T-helper 22 cell (primary cell): Measurements from ENCODE around the gene DECR2.
A peak's percentile ranks its signal among the peaks of the same experiment; 100 is the strongest.
"Not testable (repeated sequence)": the region's sequence is repeated elsewhere in the genome, so short reads cannot be mapped to it uniquely, and the experiment has no call there.

Experiments
- DNase-seq: peaks from one replicate; pipeline ENCODE4 v3.0.0-alpha.2; 2020; ENCODE audit warnings: low read depth

DECR2 gene

DNA sequence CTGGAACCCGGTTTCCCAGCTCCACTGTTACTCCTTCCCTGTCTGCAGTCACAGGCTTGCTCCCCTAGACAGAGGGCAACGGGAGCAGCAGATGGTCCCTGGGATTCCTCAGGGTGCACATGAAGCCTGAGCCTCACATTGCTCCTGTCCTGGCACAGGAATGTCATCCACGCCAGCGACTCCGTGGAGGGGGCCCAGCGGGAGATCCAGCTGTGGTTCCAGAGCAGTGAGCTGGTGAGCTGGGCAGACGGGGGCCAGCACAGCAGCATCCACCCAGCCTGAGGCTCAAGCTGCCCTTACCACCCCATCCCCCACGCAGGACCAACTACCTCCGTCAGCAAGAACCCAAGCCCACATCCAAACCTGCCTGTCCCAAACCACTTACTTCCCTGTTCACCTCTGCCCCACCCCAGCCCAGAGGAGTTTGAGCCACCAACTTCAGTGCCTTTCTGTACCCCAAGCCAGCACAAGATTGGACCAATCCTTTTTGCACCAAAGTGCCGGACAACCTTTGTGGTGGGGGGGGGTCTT is 1.6 kb upstream of the DECR2 start:
- no peak for DNase-seq

DNA sequence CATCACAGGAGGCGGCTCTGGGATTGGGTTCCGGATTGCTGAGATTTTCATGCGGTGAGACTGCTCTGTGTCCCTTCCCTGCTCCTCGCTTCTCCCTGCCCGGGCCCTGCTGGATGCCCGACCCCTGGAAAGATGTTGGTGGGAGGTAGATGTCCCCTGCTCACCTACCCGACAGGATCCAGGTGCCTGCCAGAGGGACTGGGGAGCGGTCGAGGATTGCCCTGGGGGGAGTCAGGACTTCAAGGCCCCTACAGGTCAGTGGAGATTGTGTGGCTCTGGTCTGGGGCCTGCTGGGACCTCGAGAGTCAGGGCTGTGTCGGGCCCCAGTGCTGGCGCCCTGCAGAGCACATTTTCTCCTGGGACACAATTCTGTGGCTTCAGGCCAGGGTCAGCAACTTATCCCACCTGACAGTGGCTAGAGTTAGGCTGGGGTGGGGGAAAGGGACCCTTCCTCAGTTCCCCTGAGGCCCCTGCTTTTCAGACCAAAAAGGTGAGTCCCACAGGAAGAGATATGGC is 3.3 kb downstream of the DECR2 start:
- no peak for DNase-seq

DNA sequence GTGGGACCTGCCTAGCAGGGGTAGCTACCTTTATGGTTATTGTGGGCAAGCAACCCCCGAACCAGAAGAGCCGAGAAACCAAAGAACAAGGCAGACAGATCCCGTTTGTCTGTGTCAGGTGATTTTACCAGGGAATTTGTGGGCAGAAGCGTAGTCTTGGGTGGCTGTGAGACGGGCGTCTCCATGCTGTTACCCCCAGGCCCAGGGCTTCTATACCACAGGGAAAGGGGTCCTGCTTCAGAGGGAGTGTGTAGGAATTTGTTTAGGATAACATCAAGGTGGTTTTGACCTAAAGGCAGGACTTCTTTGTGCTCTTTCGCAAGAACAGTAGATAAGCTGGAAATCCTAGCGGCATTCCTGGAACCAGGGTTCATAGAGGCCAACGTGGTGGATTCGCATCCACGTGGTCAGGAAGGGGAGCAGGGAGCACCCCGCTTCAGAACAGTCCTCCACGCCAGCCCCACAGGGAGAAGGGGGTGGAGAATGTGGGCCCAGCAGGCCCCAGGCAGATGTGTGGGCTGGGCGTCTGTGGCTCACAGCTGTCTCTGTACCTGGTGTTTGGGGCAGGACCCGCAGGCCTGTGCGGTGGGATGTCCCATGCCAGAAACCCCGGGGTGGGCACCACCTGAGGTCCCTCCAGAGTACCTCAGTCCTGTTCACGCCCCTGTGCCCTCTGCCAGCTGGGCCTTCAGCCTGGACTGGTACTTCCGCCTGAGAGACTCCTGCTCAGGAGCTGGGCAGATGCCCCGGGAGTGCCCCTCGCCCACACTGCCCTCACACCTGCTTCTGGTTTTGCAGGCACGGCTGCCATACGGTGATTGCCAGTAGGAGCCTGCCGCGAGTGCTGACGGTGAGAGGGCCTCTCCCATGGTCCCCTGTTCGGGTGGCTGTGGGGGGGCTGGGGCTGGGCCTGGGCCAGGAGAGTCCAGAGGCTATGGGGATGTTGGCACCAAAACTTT is 4.1 kb downstream of the DECR2 start:
- no peak for DNase-seq

DNA sequence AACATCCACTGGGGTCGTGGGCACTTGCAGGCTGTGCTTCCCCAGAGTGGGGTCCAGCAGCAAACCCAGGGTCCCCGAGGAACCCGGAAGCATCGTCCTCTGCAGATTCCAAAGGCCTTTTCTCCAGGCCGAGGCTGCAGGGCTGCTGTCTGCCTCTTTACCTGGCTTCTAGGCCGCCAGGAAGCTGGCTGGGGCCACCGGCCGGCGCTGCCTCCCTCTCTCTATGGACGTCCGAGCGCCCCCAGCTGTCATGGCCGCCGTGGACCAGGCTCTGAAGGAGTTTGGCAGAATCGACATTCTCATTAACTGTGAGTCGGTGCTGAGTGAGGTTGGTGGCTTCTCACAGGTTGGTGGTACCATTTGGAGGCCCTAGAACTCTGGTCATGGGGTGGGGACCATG is 5.6 kb downstream of the DECR2 start:
- no peak for DNase-seq

DNA sequence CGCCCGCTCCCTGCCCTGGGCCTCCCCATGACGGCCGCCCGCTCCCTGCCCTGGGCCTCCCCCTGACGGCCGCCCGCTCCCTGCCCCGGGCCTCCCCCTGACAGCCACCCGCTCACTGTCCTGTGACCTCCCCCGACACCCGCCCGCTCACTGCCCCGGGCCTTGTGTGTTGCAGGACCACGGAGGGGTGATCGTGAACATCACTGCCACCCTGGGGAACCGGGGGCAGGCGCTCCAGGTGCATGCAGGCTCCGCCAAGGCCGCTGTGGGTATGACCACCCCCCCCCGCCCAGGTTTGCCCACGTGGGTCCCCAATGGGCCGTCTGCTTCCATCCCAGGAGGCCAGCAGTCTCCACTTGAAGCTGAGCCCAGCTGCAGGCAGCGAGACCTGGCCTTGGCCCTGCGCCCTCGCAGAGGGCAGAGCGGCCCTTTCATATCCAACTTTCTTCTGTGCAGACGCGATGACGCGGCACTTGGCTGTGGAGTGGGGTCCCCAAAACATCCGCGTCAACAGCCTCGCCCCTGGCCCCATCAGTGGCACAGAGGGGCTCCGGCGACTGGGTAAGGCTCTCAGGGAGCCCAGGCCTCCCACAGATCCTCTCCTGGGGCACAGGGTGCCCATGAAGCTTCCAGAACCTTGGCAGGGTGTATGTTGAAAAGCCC is 9.0 kb downstream of the DECR2 start:
- DNase-seq: no peak

DNA sequence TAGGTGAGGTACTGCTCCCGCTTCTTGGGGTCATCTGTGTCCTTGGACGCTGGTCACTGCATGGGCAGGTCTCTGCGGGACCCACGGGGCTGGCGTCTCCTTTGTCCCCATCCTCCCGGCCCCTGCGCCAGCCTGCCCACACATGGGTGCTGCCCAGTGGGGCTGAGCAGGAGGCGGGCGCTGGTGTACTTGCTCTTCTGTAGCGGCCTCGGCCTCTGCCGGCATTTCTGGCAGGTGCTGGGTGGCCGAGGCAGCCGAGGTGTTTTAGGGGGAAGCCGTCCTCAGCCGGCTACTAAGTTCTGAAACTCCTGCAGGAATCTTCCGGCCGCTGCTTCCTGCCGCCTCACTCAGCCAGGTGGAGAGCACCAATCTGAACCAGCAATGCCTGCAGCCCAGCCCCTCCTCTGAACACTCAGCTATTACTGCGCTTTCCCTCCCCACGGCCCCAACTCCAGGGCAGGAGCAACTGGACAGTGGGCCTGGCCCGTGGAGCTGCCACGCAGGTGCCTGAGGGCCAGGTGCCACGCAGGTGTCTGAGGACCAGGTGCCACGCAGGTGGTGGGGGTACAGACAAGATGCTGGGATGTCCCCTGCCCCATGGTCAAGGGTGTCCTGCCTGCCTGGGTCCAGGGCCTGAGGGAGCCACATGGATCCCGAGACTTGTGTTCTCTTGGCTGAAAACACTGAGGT is 10.0 kb downstream of the DECR2 start:
- DNase-seq: no peak

DNA sequence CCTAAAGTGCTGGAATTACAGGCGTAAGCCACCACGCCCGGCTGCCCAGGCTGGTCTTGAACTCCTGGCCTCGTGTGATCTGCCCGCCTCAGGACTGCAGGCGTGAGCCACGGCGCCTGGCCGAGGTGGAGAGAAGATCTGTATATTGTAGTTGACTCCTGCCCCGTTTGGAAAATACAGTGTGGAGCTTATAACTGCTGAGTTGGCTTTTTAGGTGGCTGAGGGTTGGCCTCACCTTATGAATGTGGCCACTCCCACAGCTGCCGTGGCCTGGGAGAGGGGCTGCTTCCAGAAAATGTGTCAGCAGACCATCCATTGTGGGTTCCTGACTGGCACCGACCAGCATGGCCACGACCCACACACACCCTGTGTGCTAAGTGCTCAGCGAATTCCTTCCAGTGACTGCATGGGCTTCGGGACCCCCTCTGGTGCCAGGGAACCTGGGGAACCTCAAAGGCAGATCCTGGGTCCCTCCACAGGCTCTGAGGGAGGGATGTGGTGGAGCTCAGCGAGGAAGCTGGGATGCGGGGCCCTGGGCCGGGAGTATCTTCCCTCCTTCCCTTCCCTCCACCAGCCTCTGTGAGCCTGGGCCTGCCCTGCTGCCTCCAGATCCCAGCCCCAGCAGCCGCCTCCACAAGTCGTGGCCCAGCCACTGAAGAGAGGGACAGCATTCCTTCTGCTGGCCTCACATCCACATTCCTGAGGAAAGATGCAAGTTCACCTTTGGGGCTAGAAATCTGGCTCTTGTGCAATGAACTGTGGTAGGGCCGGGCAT is 12.9 kb downstream of the DECR2 start:
- DNase-seq: no peak

DNA sequence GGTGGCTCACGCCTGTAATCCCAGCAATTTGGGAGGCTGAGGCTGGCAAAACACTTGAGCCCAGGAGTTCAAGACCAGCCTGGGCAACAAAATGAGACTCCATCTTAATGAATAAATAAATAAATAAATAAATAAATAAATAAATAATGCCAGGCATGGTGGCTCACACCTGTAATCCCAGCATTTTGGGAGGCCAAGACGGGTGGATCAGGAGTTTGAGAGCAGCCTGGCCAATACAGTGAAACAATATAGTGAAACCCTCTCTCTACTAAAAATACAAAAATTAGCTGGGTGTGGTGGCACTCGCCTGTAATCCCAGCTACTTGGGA is 13.4 kb downstream of the DECR2 start:
- DNase-seq: not testable (repeated sequence)

DNA sequence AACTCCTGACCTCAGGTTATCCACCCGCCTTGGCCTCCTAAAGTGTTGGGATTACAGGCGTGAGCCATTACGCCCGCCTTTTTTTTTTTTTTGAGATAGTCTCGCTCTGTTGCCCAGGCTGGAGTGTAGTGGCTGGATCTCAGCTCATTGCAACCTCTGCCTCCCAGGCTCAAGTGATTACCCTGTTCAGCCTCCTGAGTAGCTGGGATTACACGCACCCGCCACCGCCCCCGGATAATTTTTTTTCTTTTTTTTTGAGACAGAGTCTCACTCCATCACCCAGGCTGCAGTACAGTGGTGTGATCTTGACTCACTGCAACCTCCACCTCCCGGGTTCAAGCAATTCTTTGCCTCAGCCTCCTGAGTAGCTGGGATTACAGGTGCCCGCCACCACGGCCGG is 20.5 kb downstream of the DECR2 start:
- DNase-seq: not testable (repeated sequence)

DNA sequence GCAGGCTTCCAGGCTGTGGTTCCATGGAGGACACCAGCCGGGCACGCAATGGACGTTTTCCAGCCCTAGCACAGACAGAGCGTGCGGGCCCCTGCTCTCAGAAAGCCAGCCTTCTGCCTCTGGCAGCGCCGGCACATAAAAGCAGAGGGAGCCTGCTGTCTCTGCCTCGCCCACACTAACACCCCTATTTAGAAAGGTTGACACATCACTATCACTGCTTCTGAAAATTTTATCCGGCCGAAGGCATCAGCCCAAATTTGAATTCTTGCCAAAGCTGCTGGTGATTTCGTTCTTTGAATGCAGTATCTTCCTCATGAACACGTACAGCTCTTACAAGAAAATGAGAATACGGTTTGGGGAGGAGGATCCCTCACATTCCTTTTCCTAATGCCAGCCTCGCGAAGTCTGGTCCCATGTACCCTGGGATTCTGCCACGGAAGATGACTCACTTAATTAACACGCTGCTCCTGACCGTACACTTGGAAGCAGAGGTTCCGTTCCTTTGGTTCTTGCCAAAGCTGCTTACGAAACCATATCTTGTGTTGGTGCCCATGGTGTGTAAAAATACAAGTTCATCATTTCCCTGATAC is 22.4 kb downstream of the DECR2 start:
- DNase-seq: no peak

DNA sequence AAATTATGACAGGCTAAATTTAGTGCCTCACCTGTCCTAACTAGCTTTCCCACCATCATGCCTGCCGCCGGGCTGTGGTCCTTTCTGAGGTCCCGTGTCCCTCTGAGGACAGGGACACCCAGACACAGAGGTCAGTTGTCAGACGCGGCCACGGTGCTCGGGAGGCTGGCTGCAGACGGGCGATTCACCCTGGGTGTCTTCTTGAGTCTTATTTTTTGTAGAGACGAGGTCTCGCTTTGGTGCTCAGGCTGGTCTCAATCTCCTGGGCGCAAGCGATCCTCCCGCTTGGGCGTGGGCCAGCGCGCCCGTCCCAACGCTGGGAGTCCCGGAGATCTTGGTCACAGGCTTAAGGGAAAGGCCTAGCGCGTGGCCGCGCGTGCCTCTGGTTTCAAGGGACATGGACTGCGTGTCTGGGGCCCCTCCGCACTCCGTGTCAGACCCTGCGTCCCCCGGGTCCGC is 23.0 kb downstream of the DECR2 start:
- no peak for DNase-seq

DNA sequence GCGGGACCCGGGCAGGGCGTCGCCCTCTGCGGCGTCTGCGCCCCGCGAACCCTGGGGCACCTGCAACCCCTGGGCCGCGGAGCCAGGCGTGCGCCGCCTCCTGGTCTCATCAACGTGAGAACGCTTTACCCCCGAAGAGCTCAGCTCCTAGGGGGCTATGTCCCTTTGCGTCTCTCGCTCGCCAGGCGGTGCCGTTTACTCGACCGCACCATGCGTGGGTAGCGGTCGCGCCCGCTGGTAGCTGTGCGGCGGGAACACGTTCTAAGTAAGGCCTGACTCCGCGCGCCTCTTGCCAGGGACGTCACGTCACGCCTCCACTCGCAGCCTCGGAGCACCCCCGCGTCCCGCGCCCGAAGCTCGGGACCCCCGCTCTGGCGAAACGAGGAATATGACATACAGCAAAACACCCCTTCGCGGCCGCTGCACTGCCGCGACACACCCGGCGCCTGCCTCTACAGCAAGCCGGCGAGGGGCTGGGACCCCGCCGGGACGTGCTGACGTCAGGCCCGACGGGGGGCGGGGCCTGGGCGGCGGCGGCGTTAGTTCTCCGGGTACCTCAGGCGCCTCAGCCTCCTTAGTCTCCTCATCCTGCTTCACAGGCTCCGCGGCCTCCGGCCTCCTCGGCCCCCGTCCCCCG is 23.5 kb downstream of the DECR2 start, which contains the start of gene RAB11FIP3:
Gene RAB11FIP3, plus strand, starts transcription at position 568 of the 637 bp plus-strand sequence. CDS start 358 bp downstream, outside the sequence.
- peak; percentile 72 for DNase-seq

DNA sequence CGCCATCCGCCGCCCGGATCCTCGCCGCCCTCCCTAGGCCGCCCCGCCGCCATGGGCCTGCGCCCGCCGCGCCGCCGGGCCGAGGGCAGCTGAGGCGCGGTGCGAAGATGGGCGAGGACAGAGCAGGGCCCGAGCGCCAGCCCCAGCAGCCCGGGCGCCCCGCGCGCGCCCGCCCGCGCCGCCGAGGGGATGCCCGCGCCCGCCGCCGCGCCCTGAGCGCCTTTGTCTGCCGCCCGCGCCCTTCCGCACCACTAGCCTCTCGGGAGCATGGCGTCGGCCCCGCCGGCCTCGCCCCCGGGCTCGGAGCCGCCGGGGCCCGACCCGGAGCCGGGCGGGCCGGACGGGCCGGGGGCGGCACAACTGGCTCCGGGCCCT is 24.0 kb downstream of the DECR2 start:
- DNase-seq: no peak

DNA sequence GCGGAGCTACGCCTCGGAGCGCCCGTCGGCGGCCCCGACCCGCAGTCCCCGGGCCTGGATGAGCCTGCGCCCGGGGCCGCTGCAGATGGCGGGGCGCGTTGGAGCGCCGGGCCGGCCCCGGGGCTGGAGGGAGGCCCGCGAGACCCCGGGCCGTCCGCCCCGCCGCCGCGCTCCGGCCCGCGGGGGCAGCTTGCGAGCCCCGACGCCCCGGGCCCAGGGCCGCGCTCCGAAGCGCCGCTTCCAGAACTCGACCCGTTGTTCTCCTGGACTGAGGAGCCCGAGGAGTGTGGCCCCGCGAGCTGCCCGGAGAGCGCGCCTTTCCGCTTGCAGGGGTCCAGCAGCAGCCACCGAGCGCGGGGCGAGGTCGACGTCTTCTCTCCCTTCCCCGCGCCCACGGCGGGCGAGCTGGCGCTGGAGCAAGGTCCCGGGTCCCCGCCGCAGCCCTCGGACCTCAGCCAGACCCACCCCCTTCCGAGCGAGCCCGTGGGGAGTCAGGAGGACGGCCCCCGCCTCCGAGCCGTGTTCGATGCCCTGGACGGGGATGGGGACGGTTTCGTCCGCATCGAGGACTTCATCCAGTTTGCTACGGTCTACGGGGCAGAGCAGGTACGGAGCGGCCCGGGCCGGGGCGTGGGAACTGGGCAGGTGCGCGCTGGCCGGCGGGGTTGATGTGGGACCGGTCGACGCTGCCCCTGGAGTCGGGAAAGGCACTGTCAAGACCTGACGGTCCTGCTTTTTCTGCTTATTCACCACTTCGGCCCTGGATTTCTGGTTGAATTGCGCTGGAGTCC is 24.6 kb downstream of the DECR2 start:
- no peak for DNase-seq

DNA sequence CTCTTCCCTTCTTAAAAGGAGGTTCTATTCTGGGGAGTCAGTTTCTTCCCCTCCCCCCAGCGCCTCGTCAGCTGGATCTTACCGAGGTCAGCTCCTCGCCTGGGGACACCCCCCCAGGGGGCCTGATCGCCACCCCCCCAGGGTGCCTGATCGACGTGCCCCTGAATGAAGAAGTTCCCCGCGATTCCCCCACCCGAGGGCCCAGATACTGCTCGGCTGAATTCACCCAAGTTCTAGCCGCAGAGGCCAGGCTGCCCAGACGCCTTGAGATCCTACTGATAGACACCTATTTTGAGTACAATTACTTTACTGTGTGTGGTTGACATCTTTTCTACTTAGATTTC is 25.2 kb downstream of the DECR2 start:
- DNase-seq: no peak

DNA sequence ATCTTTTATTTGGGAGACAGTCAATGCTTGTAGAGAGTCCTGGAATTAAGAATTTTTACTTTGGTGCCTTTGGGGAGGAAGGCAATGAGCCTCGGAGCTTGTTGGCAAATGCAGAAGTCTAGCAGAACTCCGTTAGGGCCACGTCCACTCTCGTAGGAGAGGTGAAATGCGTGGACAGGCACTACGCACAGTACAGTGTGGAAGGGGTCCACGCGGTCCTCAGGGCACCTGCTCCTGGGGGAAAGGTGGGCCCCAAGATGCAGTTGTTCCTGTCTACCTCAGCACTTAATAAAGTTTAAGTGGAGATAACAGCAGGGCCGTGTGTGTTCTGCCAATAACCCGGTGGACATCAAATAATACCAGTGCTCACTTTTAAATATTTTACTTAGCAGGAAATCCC is 25.6 kb downstream of the DECR2 start:
- DNase-seq: no peak

DNA sequence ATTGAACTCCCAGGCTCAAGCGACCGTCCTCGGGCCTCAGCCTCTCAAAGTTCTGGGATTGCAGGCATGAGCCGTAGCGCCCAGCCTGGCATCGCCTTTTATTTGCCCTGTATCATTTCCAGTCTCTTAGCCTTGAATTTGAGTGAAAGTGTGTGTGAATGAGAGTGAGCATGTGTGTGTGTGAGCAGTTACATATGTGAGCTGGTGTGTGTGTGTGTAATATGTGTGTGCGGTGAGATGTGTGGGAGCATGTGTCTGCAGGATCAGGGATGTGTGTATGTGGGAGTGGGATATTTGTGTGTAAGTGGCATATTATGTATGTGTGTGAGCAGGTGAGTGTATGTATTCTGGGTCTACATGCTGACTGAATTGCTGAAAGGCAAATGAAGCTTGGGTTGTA is 29.2 kb downstream of the DECR2 start:
- no peak for DNase-seq

DNA sequence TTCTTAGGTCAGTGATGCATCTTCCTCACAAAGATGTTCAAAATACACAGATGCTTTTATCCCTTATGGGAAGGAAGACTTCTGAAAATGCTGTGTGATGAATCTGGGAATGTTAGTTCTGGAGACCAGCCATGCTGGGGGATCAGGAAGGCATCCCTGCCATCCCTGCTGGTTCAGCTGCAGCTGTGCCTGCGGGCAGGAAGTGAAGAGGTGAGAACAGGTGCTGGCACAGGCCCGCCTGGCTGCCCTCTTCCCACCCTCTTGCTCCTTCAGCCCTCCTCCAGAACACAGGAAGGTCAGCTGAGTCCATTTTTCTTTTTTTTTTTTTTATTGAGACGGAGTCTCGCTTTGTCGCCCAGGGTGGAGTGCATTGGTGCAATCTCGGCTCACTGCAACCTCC is 38.9 kb downstream of the DECR2 start:
- no peak for DNase-seq

DNA sequence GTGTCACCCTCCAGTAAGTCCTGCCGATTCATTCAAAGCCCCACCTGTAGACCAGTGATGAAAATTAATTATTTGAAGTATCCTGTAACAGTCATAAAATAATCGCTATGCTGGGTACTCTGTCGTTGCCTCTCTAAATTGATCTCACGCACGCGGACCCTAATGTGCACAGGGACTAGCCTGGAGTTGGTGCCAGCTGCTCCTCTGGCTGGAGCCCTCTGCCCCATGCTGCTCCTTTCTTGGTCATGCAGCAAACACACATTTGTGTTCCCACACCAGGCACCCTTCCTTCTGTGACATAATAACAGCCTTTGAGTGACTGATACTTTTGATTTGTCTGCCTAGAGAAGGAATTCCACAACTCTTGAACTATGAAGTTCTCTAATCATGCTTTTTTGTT is 39.8 kb downstream of the DECR2 start:
- DNase-seq: no peak

DNA sequence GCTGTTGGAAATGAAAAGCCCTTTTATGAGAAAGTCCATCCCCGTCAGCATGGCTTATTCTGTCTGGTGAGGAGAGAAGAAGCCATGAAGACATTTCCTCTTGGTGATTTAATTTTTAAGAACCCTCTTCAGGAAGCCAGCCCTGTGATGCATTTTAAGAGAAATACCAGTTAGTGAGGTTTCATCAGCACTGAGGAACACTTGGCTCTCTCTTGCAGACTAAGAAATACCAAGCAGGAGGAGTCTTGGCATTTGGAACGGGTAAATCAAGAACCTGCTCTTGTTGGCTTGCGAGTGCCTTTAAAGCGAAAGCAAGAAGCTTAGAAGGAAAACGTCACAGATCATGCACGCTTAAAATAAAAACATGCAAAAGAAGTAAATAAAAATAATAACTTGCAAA is 41.3 kb downstream of the DECR2 start:
- DNase-seq: no peak
